Liver (tissue), 9 donors: ENCODE data around the gene STK35. TPM values are rescaled to one million over a fixed set of nuclear protein-coding genes. Genes with fewer than 3 reads are reported as not detected.

ENCODE experiments used
- DNase-seq: peaks from one replicate; pipeline ENCODE4 v3.0.0-alpha.2; 2017; ENCODE audit warnings: low spot score
- H3K27ac ChIP-seq, 2 donors: one replicate each; pipeline ENCODE4 v1.7.0; 2013; ENCODE audit warnings: inconsistent platforms in 2 of 2, low read length in 2 of 2, control low read depth in 1 of 2, low read depth in 1 of 2, mild to moderate bottlenecking in 1 of 2
- H3K27me3 ChIP-seq, 4 donors: one replicate each; pipeline versions ENCODE4 v1.6.1 to v1.7.0; 2013; ENCODE audit warnings: low read length in 3 of 4, inconsistent platforms in 1 of 4, mild to moderate bottlenecking in 1 of 4, moderate library complexity in 1 of 4; ENCODE audit not compliant: control insufficient read depth in 4 of 4, insufficient read depth in 4 of 4
- H3K36me3 ChIP-seq, 4 donors: one replicate each; pipeline versions ENCODE4 v1.6.1 to v1.7.0; 2013; ENCODE audit warnings: low read length in 3 of 4, mild to moderate bottlenecking in 3 of 4, low read depth in 1 of 4, moderate library complexity in 1 of 4; ENCODE audit not compliant: control insufficient read depth in 4 of 4, insufficient read depth in 3 of 4
- H3K4me1 ChIP-seq, 4 donors: one replicate each; pipeline versions ENCODE4 v1.6.1 to v1.7.0; 2013; ENCODE audit warnings: low read length in 3 of 4, mild to moderate bottlenecking in 3 of 4, moderate library complexity in 1 of 4; ENCODE audit not compliant: control insufficient read depth in 4 of 4, insufficient read depth in 4 of 4
- H3K4me3 ChIP-seq, 3 donors: one replicate each; pipeline versions ENCODE4 v1.6.1 to v1.7.0; 2013; ENCODE audit warnings: low read length in 3 of 3, control low read depth in 1 of 3, low read depth in 1 of 3, mild to moderate bottlenecking in 1 of 3
- H3K9ac ChIP-seq, 2 donors: one replicate each; pipeline ENCODE4 v1.7.0; 2013; ENCODE audit warnings: low read length in 2 of 2, mild to moderate bottlenecking in 2 of 2, moderate library complexity in 2 of 2, control low read depth in 1 of 2, low read depth in 1 of 2
- H3K9me3 ChIP-seq, 4 donors: one replicate each; pipeline versions ENCODE4 v1.6.1 to v1.7.0; 2013; ENCODE audit warnings: low read length in 3 of 4; ENCODE audit not compliant: control insufficient read depth in 4 of 4
- ATF3 ChIP-seq: IDR thresholded peaks from 2 replicates; pipeline ENCODE4 v1.6.1; 2016; ENCODE audit warnings: antibody characterized with exemption
- EGR1 ChIP-seq, 2 donors: IDR thresholded peaks; 2 replicates each; pipeline ENCODE4 v1.6.1; 2016 to 2018; ENCODE audit warnings: antibody characterized with exemption in 2 of 2, low read depth in 2 of 2
- FOXA1 ChIP-seq: IDR thresholded peaks from 2 replicates; pipeline ENCODE4 v1.6.1; 2016; ENCODE audit warnings: antibody characterized with exemption
- FOXA2 ChIP-seq: IDR thresholded peaks from 2 replicates; pipeline ENCODE4 v1.6.1; 2016; ENCODE audit warnings: antibody characterized with exemption
- GABPA ChIP-seq, 2 donors: IDR thresholded peaks in 1 of 2; conservative IDR thresholded peaks in 1 of 2; 2 replicates each; pipeline ENCODE4 v1.6.1; 2016; ENCODE audit warnings: antibody characterized with exemption in 2 of 2, mild to moderate bottlenecking in 1 of 2, moderate library complexity in 1 of 2
- HNF4A ChIP-seq, 2 donors: conservative IDR thresholded peaks; 2 replicates each; pipeline ENCODE4 v1.6.1; 2016; ENCODE audit warnings: antibody characterized with exemption in 2 of 2, mild to moderate bottlenecking in 2 of 2
- JUND ChIP-seq, 2 donors: IDR thresholded peaks; 2 replicates each; pipeline ENCODE4 v1.6.1; 2016; ENCODE audit warnings: antibody characterized with exemption in 2 of 2
- MAX ChIP-seq: IDR thresholded peaks from 2 replicates; pipeline ENCODE4 v1.6.1; 2016; ENCODE audit warnings: antibody characterized with exemption
- NR2F2 ChIP-seq: IDR thresholded peaks from 2 replicates; pipeline ENCODE4 v1.6.1; 2016; ENCODE audit warnings: antibody characterized with exemption
- REST ChIP-seq: IDR thresholded peaks from 2 replicates; pipeline ENCODE4 v1.6.1; 2016; ENCODE audit warnings: antibody characterized with exemption, mild to moderate bottlenecking
- RXRA ChIP-seq, 2 donors: IDR thresholded peaks; 2 replicates each; pipeline ENCODE4 v1.6.1; 2017 to 2018; ENCODE audit warnings: antibody characterized with exemption in 2 of 2, mild to moderate bottlenecking in 1 of 2
- SP1 ChIP-seq: IDR thresholded peaks from 2 replicates; pipeline ENCODE4 v1.6.1; 2018; ENCODE audit warnings: antibody characterized with exemption, mild to moderate bottlenecking
- TAF1 ChIP-seq: conservative IDR thresholded peaks from 2 replicates; pipeline ENCODE4 v1.6.1; 2016; ENCODE audit warnings: antibody characterized with exemption, mild to moderate bottlenecking
- YY1 ChIP-seq: IDR thresholded peaks from 2 replicates; pipeline ENCODE4 v1.6.1; 2016; ENCODE audit warnings: antibody characterized with exemption, mild to moderate bottlenecking
- ZBTB33 ChIP-seq: IDR thresholded peaks from 2 replicates; pipeline ENCODE4 v1.6.1; 2016; ENCODE audit warnings: antibody characterized with exemption
- WGBS: extraction: QIAGEN DNeasy Blood & Tissue Kit; methylation state at CpG from one replicate; pipeline ENCODE4 v1.1.7; 2013; 5-methylcytosine and 5-hydroxymethylcytosine counted together
- polyA plus RNA-seq, 2 donors: library from polyadenylated mRNA; stranded (reverse) in 1 of 2; unstranded in 1 of 2; fragments of 200-250 nt in 1 of 2; fragments of >200 nt in 1 of 2; fragmentation: Nextera tagmentation in 1 of 2; extraction: Ambion mirVana in 1 of 2; gene quantifications; one replicate each; pipeline versions ENCODE4 v1.2.1 to v1.2.3, GENCODE V29; 2013 to 2015
- total RNA-seq, 2 donors: library from RNA; depleted of rRNA; stranded (reverse); fragments of >200 nt; gene quantifications; one replicate each; pipeline ENCODE4 v1.2.3, GENCODE V29; 2014
- donor health status: healthy.
- donor health status: healthy.
- donor health status: healthy.
- donor health status: healthy.
- donor health status: healthy.

STK35 gene
- total and polyA plus RNA-seq, 4 donors = 2.5 to 18.5 (median 9.9) TPM

GRCh38 chr20:2051946-2052345, 49.7 kb upstream of the STK35 start (continued):
- no peak for TF ChIP-seq MAX

- Histone ChIP-seq H3K4me1 (no peaks in the 10 kb centered on the region), H3K27me3 (peaks cover 0 to 6% (median 2%) of the 10 kb centered on the region in 4 donors)
- 70% methylated on average over 1 of the region's 1 CpG for WGBS
Observed at GRCh38 chr20:2052741-2053140, 48.9 kb upstream of the STK35 start.

GRCh38 chr20:2053615-2054014, 48.0 kb upstream of the STK35 start:
- H3K9me3 ChIP-seq = peaks cover 0 to 8% (median 5%) of the 10 kb centered on the region in 4 donors
- peaks cover 0 to 6% (median 2%) of the 10 kb centered on the region in 4 donors for H3K27me3 ChIP-seq
- H3K9ac ChIP-seq = no peak overlapping the region
- no peak overlapping the region for H3K27ac ChIP-seq
- H3K4me1 ChIP-seq = no peaks in the 10 kb centered on the region
- DNase-seq = no peak
- TF ChIP-seq YY1 (no peak), EGR1 (IDR thresholded peaks at IDR 0.05; ENCODE audit: low read depth in 2 of 2) (no peak), TAF1 (no peak), FOXA1 (no peak), ATF3 (no peak)
- no peak overlapping the region for H3K4me3 ChIP-seq
- H3K36me3 ChIP-seq = no peaks in the 10 kb centered on the region

More at GRCh38 chr20:2052741-2053140, 48.9 kb upstream of the STK35 start:
- Histone ChIP-seq H3K4me3 (no peak overlapping the region), H3K9ac (no peak overlapping the region), H3K27ac (no peak overlapping the region), H3K9me3 (peaks cover 0 to 7% (median 4%) of the 10 kb centered on the region in 4 donors), H3K36me3 (no peaks in the 10 kb centered on the region)
- no peak for DNase-seq
- no peak for TF ChIP-seq JUND (IDR thresholded peaks at IDR 0.05)
- no peak for TF ChIP-seq YY1
- TF ChIP-seq ZBTB33 = no peak
- no peak for TF ChIP-seq GABPA (IDR thresholded peaks at IDR 0.05 in 1 of 2, conservative IDR thresholded peaks at IDR 0.05 in 1 of 2)
- no peak for TF ChIP-seq SP1

GRCh38 chr20:2054911-2055310, 46.7 kb upstream of the STK35 start:
- no peak overlapping the region for H3K4me3 ChIP-seq

More at GRCh38 chr20:2054911-2055310, 46.7 kb upstream of the STK35 start:
- Histone ChIP-seq H3K36me3 (no peaks in the 10 kb centered on the region), H3K9ac (no peak overlapping the region), H3K9me3 (peaks cover 0 to 10% (median 6%) of the 10 kb centered on the region in 4 donors), H3K4me1 (no peaks in the 10 kb centered on the region), H3K27ac (no peak overlapping the region), H3K27me3 (peaks cover 0 to 4% (median 0%) of the 10 kb centered on the region in 4 donors)
- TF ChIP-seq FOXA1 (no peak), FOXA2 (no peak), NR2F2 (no peak), HNF4A (conservative IDR thresholded peaks at IDR 0.05) (no peak), MAX (no peak), RXRA (IDR thresholded peaks at IDR 0.05) (no peak), TAF1 (no peak), REST (no peak), EGR1 (IDR thresholded peaks at IDR 0.05; ENCODE audit: low read depth in 2 of 2) (no peak), YY1 (no peak)
- DNase-seq = no peak
